Left lung (tissue), 10 donors: ENCODE measurements around the gene QRICH1. TPM values are rescaled to one million over a fixed set of nuclear protein-coding genes. Genes with fewer than 3 reads are reported as not detected.

Experiments used
- ATAC-seq: fragments of 200-7000 bp; cut with Tn5 transposase; one replicate; pipeline ENCODE4 v1.9.1; 2020; ENCODE audit warnings: moderate library complexity
- DNase-seq, 4 donors: peaks; one replicate each; pipeline ENCODE4 v3.0.0-alpha.2; 2013 to 2020
- H3K27ac ChIP-seq, 2 donors: fragments of 200-600 bp; sonication (generic) in 1 of 2; one replicate each; pipeline versions ENCODE4 v1.5.0 to v1.8.0; 2020 to 2021
- H3K27me3 ChIP-seq, 2 donors: fragments of 200-600 bp; sonication (generic) in 1 of 2; one replicate each; pipeline versions ENCODE4 v1.5.0 to v1.8.0; 2020 to 2021
- H3K36me3 ChIP-seq, 2 donors: fragments of 200-600 bp; sonication (generic) in 1 of 2; one replicate each; pipeline versions ENCODE4 v1.5.0 to v1.8.0; 2020 to 2021
- H3K4me1 ChIP-seq, 2 donors: fragments of 200-600 bp; one replicate each; pipeline ENCODE4 v1.8.0; 2021
- H3K4me3 ChIP-seq, 2 donors: fragments of 200-600 bp; sonication (generic) in 1 of 2; one replicate each; pipeline versions ENCODE4 v1.5.0 to v1.8.0; 2020 to 2021; ENCODE audit warnings: mild to moderate bottlenecking in 1 of 2
- H3K9me3 ChIP-seq, 2 donors: fragments of 200-600 bp; sonication (generic) in 1 of 2; one replicate each; pipeline versions ENCODE4 v1.5.0 to v1.8.0; 2020 to 2021
- CTCF ChIP-seq, 2 donors: fragments of 200-600 bp; sonication (generic) in 1 of 2; IDR thresholded peaks; one replicate each; pipeline versions ENCODE4 v1.5.0 to v1.8.0; 2021; ENCODE audit warnings: antibody characterized with exemption in 2 of 2
- intact Hi-C, 2 donors: fragments of 100-400 bp; cut with DNase I; formaldehyde crosslinking; loops; one replicate each; pipeline versions ENCODE4 v1.11.2 to v1.14.2; 2022
- polyA plus RNA-seq, 6 donors: library from polyadenylated mRNA; unstranded; fragments of 120-200 nt; gene quantifications; one replicate each; pipeline ENCODE4 v1.2.1, GENCODE V29; 2013; ENCODE audit not compliant: insufficient read length in 6 of 6
- total RNA-seq, 2 donors: library from RNA; stranded (reverse); fragmentation: NEBNext Ultra II Directional; extraction: Animal tissue kit (Norgen Biotek cat#: 25700); gene quantifications; one replicate each; pipeline ENCODE4 v1.2.1, GENCODE V29; 2021
- donor health status: DM: no; HTN: yes; CAD: no.
- donor health status: DM: no; HTN: no; CAD: no.

QRICH1 gene
- total and polyA plus RNA-seq, 8 donors, result 71.6 to 85.8 (median 77.6) TPM

- peak overlapping the region in 1 of 2 donors; percentile 82 for H3K27ac ChIP-seq
- H3K9me3 ChIP-seq, result no peaks in the 10 kb centered on the region
Observed at GRCh38 chr3:49134471-49135265, 40.8 kb upstream of the QRICH1 start.

GRCh38 chr3:49133226-49133951, 39.5 kb upstream of the QRICH1 start:
- ATAC-seq, result peak; percentile 92

More at GRCh38 chr3:49134471-49135265, 40.8 kb upstream of the QRICH1 start:
- H3K27me3 ChIP-seq, result no peaks in the 10 kb centered on the region
- ATAC-seq (no peak), DNase-seq (no peak)
- peak overlapping the region in 1 of 2 donors; percentile 73 for H3K4me3 ChIP-seq
- no peak for TF ChIP-seq CTCF (IDR thresholded peaks at IDR 0.05)
- peaks cover 10 to 22% of the 10 kb centered on the region in 2 donors for H3K4me1 ChIP-seq
- peaks cover 0 to 14% of the 10 kb centered on the region in 2 donors for H3K36me3 ChIP-seq
- intact Hi-C loops, result no loop called here

GRCh38 chr3:49132437-49133225, 38.8 kb upstream of the QRICH1 start, which contains the start of gene LAMB2:
LAMB2 (minus strand) TSS chr3:49133050; CDS start chr3:49132867, 183 bp downstream.
- H3K9me3 ChIP-seq, result no peaks in the 10 kb centered on the region
- H3K27ac ChIP-seq, result peak within 1 kb of the TSS; percentile 82 to 84
- no peaks in the 10 kb centered on the region for H3K27me3 ChIP-seq
- peaks cover 0 to 31% of the 10 kb centered on the region in 2 donors for H3K36me3 ChIP-seq
- H3K4me3 ChIP-seq, result peak within 1 kb of the TSS; percentile 53 to 73
- TF ChIP-seq CTCF (IDR thresholded peaks at IDR 0.05), result no peak
- ATAC-seq (peak; percentile 92), DNase-seq (peak; percentile 78 to 86 (median 80))
- intact Hi-C loops, result no loop called here
- H3K4me1 ChIP-seq, result peaks cover 10 to 22% of the 10 kb centered on the region in 2 donors

More at GRCh38 chr3:49133226-49133951, 39.5 kb upstream of the QRICH1 start:
- DNase-seq, result peak; percentile 84 to 90 (median 86)
- Histone ChIP-seq H3K27me3 (no peaks in the 10 kb centered on the region), H3K9me3 (no peaks in the 10 kb centered on the region), H3K36me3 (peaks cover 0 to 24% of the 10 kb centered on the region in 2 donors), H3K4me3 (peak overlapping the region; percentile 53 to 73), H3K27ac (peak overlapping the region; percentile 82 to 84), H3K4me1 (peaks cover 10 to 22% of the 10 kb centered on the region in 2 donors)
- intact Hi-C loops, result no loop called here
- TF ChIP-seq CTCF (IDR thresholded peaks at IDR 0.05), result no peak

GRCh38 chr3:49132073-49132436, 38.2 kb upstream of the QRICH1 start:
- peak overlapping the region; percentile 82 to 84 for H3K27ac ChIP-seq
- intact Hi-C loops, result no loop called here
- TF ChIP-seq CTCF (IDR thresholded peaks at IDR 0.05), result no peak
- peaks cover 10 to 22% of the 10 kb centered on the region in 2 donors for H3K4me1 ChIP-seq
- H3K36me3 ChIP-seq, result peaks cover 0 to 36% of the 10 kb centered on the region in 2 donors
- no peak for DNase-seq
- no peak for ATAC-seq
- no peaks in the 10 kb centered on the region for H3K27me3 ChIP-seq
- H3K9me3 ChIP-seq, result no peaks in the 10 kb centered on the region
- H3K4me3 ChIP-seq, result peak overlapping the region; percentile 53 to 73
